ENCODE measurements around the gene ZNF521.

DNA sequence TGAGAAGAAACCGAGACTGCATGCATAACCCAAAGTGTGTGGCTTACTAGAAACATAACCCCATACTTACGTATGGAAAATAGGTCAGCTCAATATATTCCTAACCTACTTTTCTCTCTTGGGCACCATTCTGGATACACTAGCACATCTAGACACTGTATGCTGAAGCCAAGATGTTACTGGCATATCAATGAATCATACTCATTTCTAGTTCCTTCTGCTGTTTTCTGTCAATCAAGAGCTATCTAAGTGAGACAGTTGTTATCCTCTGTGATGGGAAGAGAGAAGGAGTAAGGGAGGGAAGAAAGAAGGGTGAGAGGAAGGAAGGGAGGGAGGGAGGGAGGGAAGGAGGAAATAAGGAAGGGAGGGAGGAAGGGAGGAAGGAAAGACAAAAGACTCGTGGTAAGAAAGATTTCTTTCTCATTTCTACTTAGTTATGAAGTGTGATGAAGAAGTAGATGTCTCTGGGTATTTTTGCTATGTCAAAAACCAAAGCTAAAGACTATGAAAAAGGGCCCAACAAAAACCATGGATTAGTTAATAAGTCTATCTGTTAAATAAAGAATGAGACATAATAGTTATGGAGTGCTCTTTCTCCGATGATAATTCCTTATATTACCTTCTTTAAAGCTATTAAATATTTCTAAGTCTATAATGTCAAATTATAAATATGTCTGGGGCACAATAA lies 248.4 kb downstream of the ZNF521 start:
- TF ChIP-seq POLR2AphosphoS5 (IDR thresholded peaks at IDR 0.05) (no peak), POLR2A (IDR thresholded peaks at IDR 0.05) (no peak)
- TF ChIP-seq, protein P1, sequence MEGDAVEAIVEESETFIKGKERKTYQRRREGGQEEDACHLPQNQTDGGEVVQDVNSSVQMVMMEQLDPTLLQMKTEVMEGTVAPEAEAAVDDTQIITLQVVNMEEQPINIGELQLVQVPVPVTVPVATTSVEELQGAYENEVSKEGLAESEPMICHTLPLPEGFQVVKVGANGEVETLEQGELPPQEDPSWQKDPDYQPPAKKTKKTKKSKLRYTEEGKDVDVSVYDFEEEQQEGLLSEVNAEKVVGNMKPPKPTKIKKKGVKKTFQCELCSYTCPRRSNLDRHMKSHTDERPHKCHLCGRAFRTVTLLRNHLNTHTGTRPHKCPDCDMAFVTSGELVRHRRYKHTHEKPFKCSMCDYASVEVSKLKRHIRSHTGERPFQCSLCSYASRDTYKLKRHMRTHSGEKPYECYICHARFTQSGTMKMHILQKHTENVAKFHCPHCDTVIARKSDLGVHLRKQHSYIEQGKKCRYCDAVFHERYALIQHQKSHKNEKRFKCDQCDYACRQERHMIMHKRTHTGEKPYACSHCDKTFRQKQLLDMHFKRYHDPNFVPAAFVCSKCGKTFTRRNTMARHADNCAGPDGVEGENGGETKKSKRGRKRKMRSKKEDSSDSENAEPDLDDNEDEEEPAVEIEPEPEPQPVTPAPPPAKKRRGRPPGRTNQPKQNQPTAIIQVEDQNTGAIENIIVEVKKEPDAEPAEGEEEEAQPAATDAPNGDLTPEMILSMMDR (IDR thresholded peaks at IDR 0.05 in 8 of 11, conservative IDR thresholded peaks at IDR 0.05 in 3 of 11): no peak
